SK-N-SH treated with all-trans-retinoic acid at 6 μM for 48 hours (cell line): ENCODE measurements around the gene FES.

ENCODE experiments used
- CREB5 ChIP-seq: fragments of 250-450 bp; sonication (Bioruptor Pico); IDR thresholded peaks from 2 replicates; pipeline ENCODE4 v1.5.1; 2020; ENCODE audit warnings: low read depth, mild to moderate bottlenecking, moderate library complexity
- CSDC2 ChIP-seq: fragments of 250-450 bp; sonication (Bioruptor Pico); IDR thresholded peaks from 2 replicates; pipeline ENCODE4 v1.5.0; 2020; ENCODE audit warnings: mild to moderate bottlenecking, moderate library complexity
- CSRNP3 ChIP-seq: fragments of 250-450 bp; sonication (Bioruptor Pico); IDR thresholded peaks from 2 replicates; pipeline ENCODE4 v1.5.1; 2021; ENCODE audit warnings: mild to moderate bottlenecking, moderate library complexity
- ISL1 ChIP-seq: fragments of 250-450 bp; sonication (Bioruptor Pico); IDR thresholded peaks from 2 replicates; pipeline ENCODE4 v2.1.2; 2022; ENCODE audit warnings: mild to moderate bottlenecking, moderate library complexity
- SNAI2 ChIP-seq: fragments of 250-450 bp; sonication (Bioruptor Pico); IDR thresholded peaks from 2 replicates; pipeline ENCODE4 v1.5.0; 2020; ENCODE audit warnings: mild to moderate bottlenecking, moderate library complexity
- TOX ChIP-seq: fragments of 250-450 bp; sonication (Bioruptor Pico); IDR thresholded peaks from 2 replicates; pipeline ENCODE4 v1.8.0; 2021; ENCODE audit warnings: mild to moderate bottlenecking, moderate library complexity, borderline replicate concordance
- ZFP3 ChIP-seq: fragments of 250-450 bp; sonication (Bioruptor Pico); IDR thresholded peaks from 2 replicates; pipeline ENCODE4 v1.5.0; 2020; ENCODE audit warnings: mild to moderate bottlenecking, moderate library complexity
- ZFP30 ChIP-seq: fragments of 450-650 bp; formaldehyde crosslinking; IDR thresholded peaks from 2 replicates; pipeline ENCODE4 v1.5.0; 2022; ENCODE audit warnings: mild to moderate bottlenecking, moderate library complexity
- ZNF8 ChIP-seq: fragments of 450-650 bp; formaldehyde crosslinking; IDR thresholded peaks from 2 replicates; pipeline ENCODE4 v1.5.0; 2020; ENCODE audit warnings: mild to moderate bottlenecking, moderate library complexity
- TF ChIP-seq, protein P1 (sequence below): fragments of 250-450 bp; sonication (Bioruptor Pico); IDR thresholded peaks from 2 replicates; pipeline ENCODE4 v1.8.0; 2020; ENCODE audit warnings: mild to moderate bottlenecking, moderate library complexity, borderline replicate concordance
- TF ChIP-seq, protein P2 (sequence below): fragments of 250-450 bp; sonication (Bioruptor Pico); IDR thresholded peaks from 2 replicates; pipeline ENCODE4 v1.5.0; 2020; ENCODE audit warnings: mild to moderate bottlenecking, moderate library complexity

GRCh38 chr15:90933301-90933700, 49.0 kb downstream of the FES start:
- TF ChIP-seq CREB5 (no peak), ZFP30 (CRISPR knock-in tag) (no peak), SNAI2 (CRISPR knock-in tag) (no peak), CSDC2 (CRISPR knock-in tag) (no peak), ZNF8 (CRISPR knock-in tag) (no peak), ISL1 (CRISPR knock-in tag) (no peak), CSRNP3 (CRISPR knock-in tag) (no peak), TOX (no peak), ZFP3 (no peak)
- TF ChIP-seq, protein P1, sequence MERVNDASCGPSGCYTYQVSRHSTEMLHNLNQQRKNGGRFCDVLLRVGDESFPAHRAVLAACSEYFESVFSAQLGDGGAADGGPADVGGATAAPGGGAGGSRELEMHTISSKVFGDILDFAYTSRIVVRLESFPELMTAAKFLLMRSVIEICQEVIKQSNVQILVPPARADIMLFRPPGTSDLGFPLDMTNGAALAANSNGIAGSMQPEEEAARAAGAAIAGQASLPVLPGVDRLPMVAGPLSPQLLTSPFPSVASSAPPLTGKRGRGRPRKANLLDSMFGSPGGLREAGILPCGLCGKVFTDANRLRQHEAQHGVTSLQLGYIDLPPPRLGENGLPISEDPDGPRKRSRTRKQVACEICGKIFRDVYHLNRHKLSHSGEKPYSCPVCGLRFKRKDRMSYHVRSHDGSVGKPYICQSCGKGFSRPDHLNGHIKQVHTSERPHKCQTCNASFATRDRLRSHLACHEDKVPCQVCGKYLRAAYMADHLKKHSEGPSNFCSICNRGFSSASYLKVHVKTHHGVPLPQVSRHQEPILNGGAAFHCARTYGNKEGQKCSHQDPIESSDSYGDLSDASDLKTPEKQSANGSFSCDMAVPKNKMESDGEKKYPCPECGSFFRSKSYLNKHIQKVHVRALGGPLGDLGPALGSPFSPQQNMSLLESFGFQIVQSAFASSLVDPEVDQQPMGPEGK (CRISPR knock-in tag): no peak
- TF ChIP-seq, protein P2, sequence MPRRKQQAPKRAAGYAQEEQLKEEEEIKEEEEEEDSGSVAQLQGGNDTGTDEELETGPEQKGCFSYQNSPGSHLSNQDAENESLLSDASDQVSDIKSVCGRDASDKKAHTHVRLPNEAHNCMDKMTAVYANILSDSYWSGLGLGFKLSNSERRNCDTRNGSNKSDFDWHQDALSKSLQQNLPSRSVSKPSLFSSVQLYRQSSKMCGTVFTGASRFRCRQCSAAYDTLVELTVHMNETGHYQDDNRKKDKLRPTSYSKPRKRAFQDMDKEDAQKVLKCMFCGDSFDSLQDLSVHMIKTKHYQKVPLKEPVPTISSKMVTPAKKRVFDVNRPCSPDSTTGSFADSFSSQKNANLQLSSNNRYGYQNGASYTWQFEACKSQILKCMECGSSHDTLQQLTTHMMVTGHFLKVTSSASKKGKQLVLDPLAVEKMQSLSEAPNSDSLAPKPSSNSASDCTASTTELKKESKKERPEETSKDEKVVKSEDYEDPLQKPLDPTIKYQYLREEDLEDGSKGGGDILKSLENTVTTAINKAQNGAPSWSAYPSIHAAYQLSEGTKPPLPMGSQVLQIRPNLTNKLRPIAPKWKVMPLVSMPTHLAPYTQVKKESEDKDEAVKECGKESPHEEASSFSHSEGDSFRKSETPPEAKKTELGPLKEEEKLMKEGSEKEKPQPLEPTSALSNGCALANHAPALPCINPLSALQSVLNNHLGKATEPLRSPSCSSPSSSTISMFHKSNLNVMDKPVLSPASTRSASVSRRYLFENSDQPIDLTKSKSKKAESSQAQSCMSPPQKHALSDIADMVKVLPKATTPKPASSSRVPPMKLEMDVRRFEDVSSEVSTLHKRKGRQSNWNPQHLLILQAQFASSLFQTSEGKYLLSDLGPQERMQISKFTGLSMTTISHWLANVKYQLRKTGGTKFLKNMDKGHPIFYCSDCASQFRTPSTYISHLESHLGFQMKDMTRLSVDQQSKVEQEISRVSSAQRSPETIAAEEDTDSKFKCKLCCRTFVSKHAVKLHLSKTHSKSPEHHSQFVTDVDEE (CRISPR knock-in tag): no peak
